Mesothelial cell of epicardium (in vitro differentiated cells): ENCODE data around the gene PCDHGA11. TPM values are rescaled to one million over a fixed set of nuclear protein-coding genes. Genes with fewer than 3 reads are reported as not detected.

Source experiments
- DNase-seq, 2 experiments: peaks; one replicate each; pipeline ENCODE4 v3.0.0; 2021; ENCODE audit warnings: low spot score in 2 of 2; ENCODE audit not compliant: unreplicated experiment in 2 of 2
- H3K27ac Mint-ChIP-seq: 2 replicates; pipeline ENCODE4 v1.8.0; 2021; ENCODE audit warnings: mixed read lengths
- H3K27me3 Mint-ChIP-seq: 2 replicates; pipeline ENCODE4 v1.8.0; 2021; ENCODE audit warnings: low read depth, mixed read lengths
- H3K36me3 Mint-ChIP-seq: 2 replicates; pipeline ENCODE4 v1.8.0; 2021; ENCODE audit warnings: mixed read lengths
- H3K4me1 Mint-ChIP-seq: 2 replicates; pipeline ENCODE4 v1.8.0; 2021; ENCODE audit warnings: mixed read lengths
- H3K4me3 Mint-ChIP-seq: 2 replicates; pipeline ENCODE4 v1.8.0; 2021; ENCODE audit warnings: mild to moderate bottlenecking, moderate library complexity, mixed read lengths
- H3K9me3 Mint-ChIP-seq: 2 replicates; pipeline ENCODE4 v1.8.0; 2021; ENCODE audit warnings: mixed read lengths
- total RNA-seq: library from RNA; stranded (reverse); gene quantifications from 3 replicates; pipeline ENCODE4 v1.2.1, GENCODE V29; 2021
- TF ChIP-seq, protein P1 (sequence below): fragments of 200-600 bp; sonication (generic); IDR thresholded peaks from one replicate; pipeline ENCODE4 v1.5.0; 2021; ENCODE audit warnings: antibody characterized with exemption; ENCODE audit not compliant: unreplicated experiment

PCDHGA11 gene
- total RNA-seq, 1 donor from 2014 or later, result 6.0 TPM

DNA sequence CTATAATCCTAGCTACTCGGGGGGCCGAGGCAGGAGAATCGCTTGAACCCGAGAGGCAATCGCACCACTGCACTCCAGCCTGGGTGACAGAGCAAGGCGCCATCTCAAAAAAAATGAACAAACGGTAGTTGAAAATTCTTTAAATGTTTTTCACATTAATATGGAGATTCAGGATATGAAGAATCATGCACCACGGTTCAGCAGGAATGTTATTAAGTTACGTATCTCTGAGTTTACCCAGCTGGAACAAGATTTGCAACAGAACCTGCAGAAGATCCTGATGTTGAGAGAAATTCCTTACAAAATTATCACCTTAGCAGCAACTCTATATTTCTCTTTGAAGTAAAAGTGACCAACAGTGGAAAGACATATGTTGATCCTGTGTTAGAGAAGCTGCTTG, 19.5 kb downstream of the PCDHGA11 start:
- TF ChIP-seq, protein P1, sequence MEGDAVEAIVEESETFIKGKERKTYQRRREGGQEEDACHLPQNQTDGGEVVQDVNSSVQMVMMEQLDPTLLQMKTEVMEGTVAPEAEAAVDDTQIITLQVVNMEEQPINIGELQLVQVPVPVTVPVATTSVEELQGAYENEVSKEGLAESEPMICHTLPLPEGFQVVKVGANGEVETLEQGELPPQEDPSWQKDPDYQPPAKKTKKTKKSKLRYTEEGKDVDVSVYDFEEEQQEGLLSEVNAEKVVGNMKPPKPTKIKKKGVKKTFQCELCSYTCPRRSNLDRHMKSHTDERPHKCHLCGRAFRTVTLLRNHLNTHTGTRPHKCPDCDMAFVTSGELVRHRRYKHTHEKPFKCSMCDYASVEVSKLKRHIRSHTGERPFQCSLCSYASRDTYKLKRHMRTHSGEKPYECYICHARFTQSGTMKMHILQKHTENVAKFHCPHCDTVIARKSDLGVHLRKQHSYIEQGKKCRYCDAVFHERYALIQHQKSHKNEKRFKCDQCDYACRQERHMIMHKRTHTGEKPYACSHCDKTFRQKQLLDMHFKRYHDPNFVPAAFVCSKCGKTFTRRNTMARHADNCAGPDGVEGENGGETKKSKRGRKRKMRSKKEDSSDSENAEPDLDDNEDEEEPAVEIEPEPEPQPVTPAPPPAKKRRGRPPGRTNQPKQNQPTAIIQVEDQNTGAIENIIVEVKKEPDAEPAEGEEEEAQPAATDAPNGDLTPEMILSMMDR, result no peak
- Mint-ChIP-seq H3K27ac (no peak overlapping the region), H3K36me3 (peaks cover 75% of the 10 kb centered on the region), H3K27me3 (no peaks in the 10 kb centered on the region), H3K9me3 (peaks cover 67% of the 10 kb centered on the region), H3K4me3 (no peak overlapping the region), H3K4me1 (no peaks in the 10 kb centered on the region)
- no peak for DNase-seq

DNA sequence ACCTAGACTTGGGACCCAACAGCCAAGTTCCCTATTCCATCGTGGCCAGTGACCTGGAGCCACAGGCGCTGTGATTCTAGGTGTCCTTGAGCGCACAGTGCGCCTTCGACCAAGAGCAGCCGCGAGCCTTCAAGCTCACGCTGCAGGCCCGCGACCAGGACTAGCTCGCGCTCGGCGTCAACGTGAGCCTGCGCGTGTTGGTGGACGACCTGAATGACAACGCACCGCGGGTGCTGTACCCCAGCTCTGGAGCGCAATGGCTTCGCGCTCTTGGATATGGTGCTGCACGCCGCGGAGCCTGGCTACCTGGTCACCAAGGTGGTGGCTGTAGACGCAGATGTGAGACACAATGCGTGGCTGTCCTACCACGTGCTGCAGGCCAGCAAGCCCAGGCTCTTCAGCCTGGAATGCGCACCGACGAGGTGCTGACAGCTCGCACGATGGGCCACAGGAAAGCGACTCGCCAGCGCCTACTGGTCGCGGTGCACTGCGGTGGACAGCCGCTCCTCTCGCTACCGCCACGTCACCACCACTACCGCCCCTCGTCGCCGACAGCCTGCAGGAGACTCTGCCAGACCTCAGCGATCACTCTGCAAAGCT, 20.8 kb downstream of the PCDHGA11 start:
- no peak for DNase-seq
- TF ChIP-seq, protein P1, result no peak
- peaks cover 72% of the 10 kb centered on the region for H3K36me3 Mint-ChIP-seq
- H3K27ac Mint-ChIP-seq, result no peak overlapping the region
- peaks cover 64% of the 10 kb centered on the region for H3K9me3 Mint-ChIP-seq
- no peak overlapping the region for H3K4me3 Mint-ChIP-seq
- no peaks in the 10 kb centered on the region for H3K27me3 Mint-ChIP-seq
- no peaks in the 10 kb centered on the region for H3K4me1 Mint-ChIP-seq

DNA sequence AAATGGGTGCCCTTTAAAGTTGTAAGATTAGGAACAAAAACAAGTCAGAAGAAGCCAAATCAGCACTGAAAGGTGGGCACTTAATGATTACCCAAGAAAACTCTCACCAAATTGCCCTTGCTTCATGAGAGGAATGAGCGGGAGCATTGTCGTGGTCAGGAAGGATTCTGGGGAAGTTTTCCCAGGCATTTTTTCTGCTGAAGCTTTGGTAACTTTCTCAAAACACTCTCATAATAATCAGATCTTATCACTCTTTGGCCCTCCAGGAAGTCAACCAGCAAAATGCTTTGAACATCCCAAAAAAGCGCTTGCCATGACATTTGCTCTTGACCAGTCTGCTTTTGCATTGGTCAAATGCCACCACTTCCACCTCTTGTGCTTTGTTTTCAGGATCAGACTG, 44.5 kb downstream of the PCDHGA11 start:
- no peaks in the 10 kb centered on the region for H3K27me3 Mint-ChIP-seq
- H3K4me1 Mint-ChIP-seq, result peaks cover 8% of the 10 kb centered on the region
- no peak overlapping the region for H3K4me3 Mint-ChIP-seq
- TF ChIP-seq, protein P1, result no peak
- no peak for DNase-seq
- H3K9me3 Mint-ChIP-seq, result peaks cover 14% of the 10 kb centered on the region
- peaks cover 22% of the 10 kb centered on the region for H3K36me3 Mint-ChIP-seq
- no peak overlapping the region for H3K27ac Mint-ChIP-seq

Other genes starting within 250 kb of the PCDHGA11 start
- 1.4 to 1.8 TPM (median 1.6 TPM) in 3 replicates for gene PCDHB7, start 248.4 kb upstream of the PCDHGA11 start, total RNA-seq
- 2.3 to 2.4 TPM (median 2.4 TPM) in 3 replicates for gene PCDHB8, start 243.3 kb upstream of the PCDHGA11 start, total RNA-seq
- 23.5 to 24.6 TPM (median 24.4 TPM) in 3 replicates for gene PCDHB16, start 238.7 kb upstream of the PCDHGA11 start, total RNA-seq
- gene PCDHB9, start 233.9 kb upstream of the PCDHGA11 start, total RNA-seq, result 14.5 to 16.0 TPM (median 15.1 TPM) in 3 replicates
- gene PCDHB10, start 228.7 kb upstream of the PCDHGA11 start, total RNA-seq, result 10.8 to 11.9 TPM (median 11.7 TPM) in 3 replicates
- 6.1 to 6.6 TPM (median 6.4 TPM) in 3 replicates for gene PCDHB11, start 221.4 kb upstream of the PCDHGA11 start, total RNA-seq
- 5.8 to 6.4 TPM (median 6.1 TPM) in 3 replicates for gene PCDHB12, start 212.3 kb upstream of the PCDHGA11 start, total RNA-seq
- 7.8 to 8.0 TPM (median 8.0 TPM) in 3 replicates for gene PCDHB13, start 207.1 kb upstream of the PCDHGA11 start, total RNA-seq
- 7.1 to 8.6 TPM (median 7.7 TPM) in 3 replicates for gene PCDHB14, start 197.7 kb upstream of the PCDHGA11 start, total RNA-seq
- 2.2 to 2.4 TPM (median 2.3 TPM) in 3 replicates for gene PCDHB15, start 175.7 kb upstream of the PCDHGA11 start, total RNA-seq
- gene SLC25A2, start 117.0 kb upstream of the PCDHGA11 start, total RNA-seq, result 1.3 to 1.6 TPM (median 1.6 TPM) in 3 replicates
- gene TAF7, start 100.3 kb upstream of the PCDHGA11 start, total RNA-seq, result 97.2 to 103 TPM (median 99.6 TPM) in 3 replicates
- gene PCDHGA1, start 90.5 kb upstream of the PCDHGA11 start, total RNA-seq, result 0.22 to 0.47 TPM (median 0.34 TPM) in 3 replicates
- 0.11 to 0.33 TPM (median 0.32 TPM) in 3 replicates for gene PCDHGA2, start 82.3 kb upstream of the PCDHGA11 start, total RNA-seq
- 0.07 to 0.16 TPM (median 0.13 TPM) in 3 replicates for gene PCDHGA3, start 77.2 kb upstream of the PCDHGA11 start, total RNA-seq
- 1.7 to 2.0 TPM (median 2.0 TPM) in 3 replicates for gene PCDHGB1, start 71.0 kb upstream of the PCDHGA11 start, total RNA-seq
- 0.86 to 1.2 TPM (median 1.1 TPM) in 3 replicates for gene PCDHGA4, start 66.0 kb upstream of the PCDHGA11 start, total RNA-seq
- gene PCDHGB2, start 61.1 kb upstream of the PCDHGA11 start, total RNA-seq, result 0.86 to 1.3 TPM (median 1.2 TPM) in 3 replicates
- gene PCDHGA5, start 56.9 kb upstream of the PCDHGA11 start, total RNA-seq, result 0.51 to 0.66 TPM (median 0.52 TPM) in 3 replicates
- gene PCDHGB3, start 50.8 kb upstream of the PCDHGA11 start, total RNA-seq, result 0.59 to 0.74 TPM (median 0.64 TPM) in 3 replicates
- gene PCDHGA6, start 47.2 kb upstream of the PCDHGA11 start, total RNA-seq, result 0.25 to 0.60 TPM (median 0.57 TPM) in 3 replicates
- gene PCDHGA7, start 38.3 kb upstream of the PCDHGA11 start, total RNA-seq, result 0.33 to 0.43 TPM (median 0.38 TPM) in 3 replicates
- 31.0 to 35.5 TPM (median 33.0 TPM) in 3 replicates for gene PCDHGB4, start 33.4 kb upstream of the PCDHGA11 start, total RNA-seq
- gene PCDHGA8, start 28.4 kb upstream of the PCDHGA11 start, total RNA-seq, result 2.6 to 2.9 TPM (median 2.7 TPM) in 3 replicates
- gene PCDHGB5, start 23.1 kb upstream of the PCDHGA11 start, total RNA-seq, result 3.3 to 4.5 TPM (median 3.9 TPM) in 3 replicates
- gene PCDHGA9, start 18.3 kb upstream of the PCDHGA11 start, total RNA-seq, result 2.1 to 2.3 TPM (median 2.3 TPM) in 3 replicates
- 74.0 to 76.3 TPM (median 75.7 TPM) in 3 replicates for gene PCDHGB6, start 13.0 kb upstream of the PCDHGA11 start, total RNA-seq
- gene PCDHGA10, start 8.1 kb upstream of the PCDHGA11 start, total RNA-seq, result 30.7 to 33.4 TPM (median 32.1 TPM) in 3 replicates
- gene PCDHGB7, start 3.4 kb upstream of the PCDHGA11 start, total RNA-seq, result 14.1 to 16.4 TPM (median 14.9 TPM) in 3 replicates
- 4.1 to 5.2 TPM (median 4.5 TPM) in 3 replicates for gene PCDHGA12, start 9.5 kb downstream of the PCDHGA11 start, total RNA-seq
- gene PCDHGC3, start 54.9 kb downstream of the PCDHGA11 start, total RNA-seq, result 80.2 to 82.9 TPM (median 80.6 TPM) in 3 replicates
- 5.2 to 6.2 TPM (median 5.2 TPM) in 3 replicates for gene PCDHGC4, start 64.0 kb downstream of the PCDHGA11 start, total RNA-seq
- 2.6 to 3.5 TPM (median 3.5 TPM) in 3 replicates for gene PCDHGC5, start 68.0 kb downstream of the PCDHGA11 start, total RNA-seq
- gene DIAPH1, start 197.9 kb downstream of the PCDHGA11 start, total RNA-seq, result 43.0 to 43.9 TPM (median 43.6 TPM) in 3 replicates
- 96.0 to 108 TPM (median 102 TPM) in 3 replicates for gene HDAC3, start 215.8 kb downstream of the PCDHGA11 start, total RNA-seq
- gene RELL2, start 215.9 kb downstream of the PCDHGA11 start, total RNA-seq, result 3.9 to 4.6 TPM (median 4.6 TPM) in 3 replicates
- 48.6 to 52.0 TPM (median 51.5 TPM) in 3 replicates for gene FCHSD1, start 230.4 kb downstream of the PCDHGA11 start, total RNA-seq